ENCODE results near the gene NGFR. TPM values are rescaled to one million over a fixed set of nuclear protein-coding genes. Genes with fewer than 3 reads are reported as not detected.
A peak's percentile ranks its signal among the peaks of the same experiment; 100 is the strongest.

The NGFR gene
- total RNA-seq, result 10 to 100 TPM in 2 of 4 donors, 1 to 10 TPM in 2; 3.3 to 19.8 (median 8.2) TPM

- Histone ChIP-seq H3K27ac (peak within 1 kb of the TSS in 1 of 4 donors; percentile 35), H3K4me1 (peaks cover 18 to 33% (median 32%) of the 10 kb centered on the region in 4 donors), H3K9me3 (no peaks in the 10 kb centered on the region), H3K27me3 (peaks cover 64% of the 10 kb centered on the region), H3K4me3 (peak within 1 kb of the TSS; percentile 25 to 55 (median 33)), H3K36me3 (no peaks in the 10 kb centered on the region)
- in situ Hi-C loops (cut with MboI; ENCODE audit: low pct_ligation_motif_present in 1 of 4, low pct_unique_long_range_greater_than_20kb in 1 of 4, low sequenced_read_pairs in 3 of 4) (loop anchor here in 2 of 4 donors (10.0 kb wide), 2 partner anchors 60 kb away; no protein-coding TSS in a partner anchor), intact Hi-C loops (cut with DNase I; ENCODE audit: low total_unique reads) (loop anchor here (2.0 kb wide), 1 partner anchor 60 kb away; no protein-coding TSS in a partner anchor)
- WGBS, 2 donors (ENCODE audit: low coverage in 1 of 2), result 2 to 3% methylated on average over 11 to 61 of the region's 79 CpGs
- TF ChIP-seq EP300 (IDR thresholded peaks at IDR 0.05; ENCODE audit: low read depth) (no peak), POLR2AphosphoS5 (IDR thresholded peaks at IDR 0.05) (peak; percentile 56 to 75 (median 60))
- DNase-seq, result peak; percentile 33
These were observed at the start of gene NGFR for GRCh38 chr17:49494986-49495841. NGFR (plus strand) TSS chr17:49495293; CDS start chr17:49495418, 125 bp downstream.

- in situ Hi-C loops (cut with MboI; ENCODE audit: low pct_ligation_motif_present in 1 of 4, low pct_unique_long_range_greater_than_20kb in 1 of 4, low sequenced_read_pairs in 3 of 4) (no loop called here), intact Hi-C loops (cut with DNase I; ENCODE audit: low total_unique reads) (no loop called here)
- no peak for DNase-seq
- no peaks in the 10 kb centered on the region for H3K36me3 ChIP-seq
- H3K27me3 ChIP-seq, result peaks cover 20% of the 10 kb centered on the region
- H3K9me3 ChIP-seq, result no peaks in the 10 kb centered on the region
- no peaks in the 10 kb centered on the region for H3K4me1 ChIP-seq
- H3K4me3 ChIP-seq, result no peak overlapping the region
- no peak overlapping the region for H3K27ac ChIP-seq
- no peak for TF ChIP-seq EP300 (IDR thresholded peaks at IDR 0.05; ENCODE audit: low read depth)
- TF ChIP-seq, protein P1, sequence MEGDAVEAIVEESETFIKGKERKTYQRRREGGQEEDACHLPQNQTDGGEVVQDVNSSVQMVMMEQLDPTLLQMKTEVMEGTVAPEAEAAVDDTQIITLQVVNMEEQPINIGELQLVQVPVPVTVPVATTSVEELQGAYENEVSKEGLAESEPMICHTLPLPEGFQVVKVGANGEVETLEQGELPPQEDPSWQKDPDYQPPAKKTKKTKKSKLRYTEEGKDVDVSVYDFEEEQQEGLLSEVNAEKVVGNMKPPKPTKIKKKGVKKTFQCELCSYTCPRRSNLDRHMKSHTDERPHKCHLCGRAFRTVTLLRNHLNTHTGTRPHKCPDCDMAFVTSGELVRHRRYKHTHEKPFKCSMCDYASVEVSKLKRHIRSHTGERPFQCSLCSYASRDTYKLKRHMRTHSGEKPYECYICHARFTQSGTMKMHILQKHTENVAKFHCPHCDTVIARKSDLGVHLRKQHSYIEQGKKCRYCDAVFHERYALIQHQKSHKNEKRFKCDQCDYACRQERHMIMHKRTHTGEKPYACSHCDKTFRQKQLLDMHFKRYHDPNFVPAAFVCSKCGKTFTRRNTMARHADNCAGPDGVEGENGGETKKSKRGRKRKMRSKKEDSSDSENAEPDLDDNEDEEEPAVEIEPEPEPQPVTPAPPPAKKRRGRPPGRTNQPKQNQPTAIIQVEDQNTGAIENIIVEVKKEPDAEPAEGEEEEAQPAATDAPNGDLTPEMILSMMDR (IDR thresholded peaks at IDR 0.05), result no peak
- no peak for TF ChIP-seq POLR2A (IDR thresholded peaks at IDR 0.05)
- no peak for TF ChIP-seq POLR2AphosphoS5 (IDR thresholded peaks at IDR 0.05)
- 64% methylated on average over 4 of the region's 7 CpGs; no CpG with 5 or more reads in 1 of the 2 donors for WGBS, 2 donors (ENCODE audit: low coverage in 1 of 2)
These were observed 49.5 kb upstream of the NGFR start for GRCh38 chr17:49445591-49445990.

DNA sequence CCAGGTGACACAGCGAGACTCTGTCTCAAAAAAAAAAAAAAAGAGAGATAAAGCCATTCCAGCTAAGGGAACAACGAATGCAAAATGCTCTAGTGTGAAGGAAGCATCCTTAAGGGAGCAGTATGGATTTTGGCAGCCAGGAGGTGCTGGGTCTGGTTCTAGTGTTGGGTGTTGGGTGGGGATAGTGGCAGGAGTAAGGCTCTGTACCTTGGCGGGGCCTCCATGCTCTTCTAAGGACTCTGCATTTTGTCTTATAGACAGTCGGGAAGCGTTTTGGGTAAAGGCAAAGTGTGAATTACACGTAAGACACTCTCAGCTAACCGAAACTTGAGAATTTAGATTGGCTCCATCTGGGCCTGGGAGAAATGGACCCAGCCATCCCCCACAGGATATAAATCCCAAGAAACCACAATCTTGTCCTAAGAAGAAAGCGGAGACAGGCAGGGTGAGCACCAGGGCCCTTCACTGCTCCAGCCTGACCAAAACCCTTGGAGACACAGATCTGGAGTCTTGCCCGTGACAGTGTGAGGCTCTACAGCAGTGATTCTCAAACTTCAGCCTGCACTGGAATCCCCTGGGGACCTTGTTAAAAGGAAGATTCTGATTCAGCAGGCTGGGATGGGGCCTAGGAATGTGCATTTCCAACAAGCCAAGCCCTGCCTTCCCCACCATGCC is 47.3 kb upstream of the NGFR start:
- Histone ChIP-seq H3K27me3 (peaks cover 3% of the 10 kb centered on the region), H3K36me3 (no peaks in the 10 kb centered on the region), H3K9me3 (no peaks in the 10 kb centered on the region), H3K4me1 (no peaks in the 10 kb centered on the region), H3K27ac (no peak overlapping the region), H3K4me3 (no peak overlapping the region)
- WGBS, 2 donors (ENCODE audit: low coverage in 1 of 2), result 58 to 79% methylated on average over 2 to 9 of the region's 9 CpGs
- TF ChIP-seq, protein P1 (IDR thresholded peaks at IDR 0.05), result no peak
- no peak for TF ChIP-seq POLR2A (IDR thresholded peaks at IDR 0.05)
- no peak for TF ChIP-seq POLR2AphosphoS5 (IDR thresholded peaks at IDR 0.05)
- no peak for TF ChIP-seq EP300 (IDR thresholded peaks at IDR 0.05; ENCODE audit: low read depth)
- intact Hi-C loops (cut with DNase I; ENCODE audit: low total_unique reads), result no loop called here
- in situ Hi-C loops (cut with MboI; ENCODE audit: low pct_ligation_motif_present in 1 of 4, low pct_unique_long_range_greater_than_20kb in 1 of 4, low sequenced_read_pairs in 3 of 4), result no loop called here
- no peak for DNase-seq

GRCh38 chr17:49450181-49450580 is 44.9 kb upstream of the NGFR start:
- H3K4me3 ChIP-seq, result no peak overlapping the region
- no peaks in the 10 kb centered on the region for H3K4me1 ChIP-seq
- H3K9me3 ChIP-seq, result no peaks in the 10 kb centered on the region
- TF ChIP-seq EP300 (IDR thresholded peaks at IDR 0.05; ENCODE audit: low read depth), result no peak
- TF ChIP-seq POLR2AphosphoS5 (IDR thresholded peaks at IDR 0.05), result no peak
- TF ChIP-seq POLR2A (IDR thresholded peaks at IDR 0.05), result no peak
- TF ChIP-seq, protein P1 (IDR thresholded peaks at IDR 0.05), result no peak
- in situ Hi-C loops (cut with MboI; ENCODE audit: low pct_ligation_motif_present in 1 of 4, low pct_unique_long_range_greater_than_20kb in 1 of 4, low sequenced_read_pairs in 3 of 4) (no loop called here), intact Hi-C loops (cut with DNase I; ENCODE audit: low total_unique reads) (no loop called here)
- 74 to 85% methylated on average over 4 of the region's 4 CpGs for WGBS, 2 donors (ENCODE audit: low coverage in 1 of 2)
- H3K27me3 ChIP-seq, result peaks cover 3% of the 10 kb centered on the region
- no peak for DNase-seq
- H3K36me3 ChIP-seq, result no peaks in the 10 kb centered on the region
- H3K27ac ChIP-seq, result no peak overlapping the region

Data from transverse colon (tissue), 4 donors.